OCI-LY3 (cell line): ENCODE results near the gene PASD1.

Experiments
- EZH2phosphoT487 ChIP-seq: fragments of 200-600 bp; shearing (Covaris generic); IDR thresholded peaks from 2 replicates; pipeline ENCODE4 v1.6.1; 2018; ENCODE audit warnings: antibody characterized with exemption, mixed run types, low read depth
- TF ChIP-seq, protein P1 (sequence below): fragments of 200-600, 300-600 bp; sonication (generic); IDR thresholded peaks from 2 replicates; pipeline ENCODE4 v1.5.1; 2014; ENCODE audit warnings: antibody characterized with exemption, low read length, low read depth

DNA sequence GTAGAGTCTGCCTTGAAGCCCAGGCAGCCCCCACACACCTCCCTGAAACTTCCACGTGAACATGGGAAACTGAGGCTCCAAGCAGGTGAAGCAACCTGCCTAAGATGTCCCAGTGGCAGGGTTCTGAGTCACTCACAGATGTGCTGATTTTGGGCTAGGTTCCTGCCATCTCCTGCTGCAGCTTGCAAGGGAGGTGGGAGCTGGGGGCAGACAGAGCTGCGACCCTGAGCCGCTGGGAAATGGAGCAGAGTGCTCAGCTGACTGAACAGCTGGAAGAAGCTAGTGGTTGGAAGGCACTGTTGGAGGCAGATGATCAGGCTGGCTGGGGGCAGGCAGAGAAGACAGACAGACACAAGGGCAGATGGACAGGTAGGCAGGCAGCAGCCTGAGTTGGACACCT is 148.8 kb downstream of the PASD1 start:
- TF ChIP-seq, protein P1, sequence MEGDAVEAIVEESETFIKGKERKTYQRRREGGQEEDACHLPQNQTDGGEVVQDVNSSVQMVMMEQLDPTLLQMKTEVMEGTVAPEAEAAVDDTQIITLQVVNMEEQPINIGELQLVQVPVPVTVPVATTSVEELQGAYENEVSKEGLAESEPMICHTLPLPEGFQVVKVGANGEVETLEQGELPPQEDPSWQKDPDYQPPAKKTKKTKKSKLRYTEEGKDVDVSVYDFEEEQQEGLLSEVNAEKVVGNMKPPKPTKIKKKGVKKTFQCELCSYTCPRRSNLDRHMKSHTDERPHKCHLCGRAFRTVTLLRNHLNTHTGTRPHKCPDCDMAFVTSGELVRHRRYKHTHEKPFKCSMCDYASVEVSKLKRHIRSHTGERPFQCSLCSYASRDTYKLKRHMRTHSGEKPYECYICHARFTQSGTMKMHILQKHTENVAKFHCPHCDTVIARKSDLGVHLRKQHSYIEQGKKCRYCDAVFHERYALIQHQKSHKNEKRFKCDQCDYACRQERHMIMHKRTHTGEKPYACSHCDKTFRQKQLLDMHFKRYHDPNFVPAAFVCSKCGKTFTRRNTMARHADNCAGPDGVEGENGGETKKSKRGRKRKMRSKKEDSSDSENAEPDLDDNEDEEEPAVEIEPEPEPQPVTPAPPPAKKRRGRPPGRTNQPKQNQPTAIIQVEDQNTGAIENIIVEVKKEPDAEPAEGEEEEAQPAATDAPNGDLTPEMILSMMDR = no peak
- TF ChIP-seq EZH2phosphoT487 = no peak
